Gastrocnemius medialis (tissue), 4 donors: Measurements from ENCODE around the gene NINJ2. TPM values are rescaled to one million over a fixed set of nuclear protein-coding genes. Genes with fewer than 3 reads are reported as not detected.

ENCODE experiments used
- ATAC-seq, 2 donors: fragments of 150-250 bp; one replicate each; pipeline ENCODE4 v1.9.1; 2016
- DNase-seq, 2 donors: peaks; one replicate each; pipeline ENCODE4 v3.0.0-alpha.2; 2019
- H3K27ac ChIP-seq, 4 donors: fragments of 200-600 bp; sonication (generic); 1 replicate in 1 of 4; 2 replicates in 3 of 4; pipeline ENCODE4 v1.5.1; 2016 to 2018; ENCODE audit warnings: mild to moderate bottlenecking in 2 of 4, moderate library complexity in 1 of 4
- H3K27me3 ChIP-seq, 3 donors: fragments of 200-600 bp; sonication (generic) in 2 of 3; 1 replicate in 1 of 3; 2 replicates in 2 of 3; pipeline versions ENCODE4 v1.5.1 to v1.6.0; 2016 to 2019; ENCODE audit warnings: mild to moderate bottlenecking in 1 of 3, moderate library complexity in 1 of 3
- H3K36me3 ChIP-seq, 2 donors: fragments of 200-600 bp; sonication (generic) in 1 of 2; one replicate each; pipeline ENCODE4 v1.5.1; 2017 to 2018
- H3K4me1 ChIP-seq, 2 donors: fragments of 200-600 bp; sonication (generic) in 1 of 2; one replicate each; pipeline ENCODE4 v1.5.1; 2016 to 2017; ENCODE audit warnings: mild to moderate bottlenecking in 2 of 2
- H3K4me3 ChIP-seq, 4 donors: fragments of 200-600 bp; sonication (generic) in 3 of 4; 1 replicate in 1 of 4; 2 replicates in 3 of 4; pipeline ENCODE4 v1.5.1; 2016 to 2019; ENCODE audit warnings: mild to moderate bottlenecking in 2 of 4
- H3K9me3 ChIP-seq, 3 donors: fragments of 200-600 bp; sonication (generic) in 2 of 3; 1 replicate in 1 of 3; 2 replicates in 2 of 3; pipeline ENCODE4 v1.5.1; 2016 to 2019
- POLR2A ChIP-seq, 2 donors: fragments of 450-650 bp; IDR thresholded peaks; one replicate each; pipeline ENCODE4 v1.6.1; 2017; ENCODE audit warnings: antibody characterized with exemption in 2 of 2, mild to moderate bottlenecking in 2 of 2, moderate library complexity in 2 of 2
- in situ Hi-C, 4 donors: fragments of 200-750 bp; cut with MboI; loops; one replicate each; pipeline versions ENCODE4 v1.15.0 to v1.8.0; 2017; ENCODE audit warnings: low sequenced_read_pairs in 4 of 4
- intact Hi-C: fragments of 100-400 bp; cut with DNase I; formaldehyde crosslinking; loops from one replicate; pipeline ENCODE4 v1.15.1; 2023; ENCODE audit warnings: low total_unique reads
- total RNA-seq, 4 donors: library from RNA; depleted of rRNA; stranded (reverse); fragments of >200 nt; gene quantifications; one replicate each; pipeline versions ENCODE4 v1.1.0 to v1.2.3, GENCODE V29; 2016
- TF ChIP-seq, protein P1 (sequence below), 5 experiments: fragments of 450-650 bp in 3 of 5; fragments of 200-600 bp in 2 of 5; sonication (generic) in 2 of 5; IDR thresholded peaks in 4 of 5; conservative IDR thresholded peaks in 1 of 5; 1 replicate in 4 of 5; 2 replicates in 1 of 5; pipeline ENCODE4 v1.5.1; 2016 to 2019; ENCODE audit warnings: antibody characterized with exemption in 5 of 5, mild to moderate bottlenecking in 3 of 5, moderate library complexity in 3 of 5

The NINJ2 gene
- total RNA-seq, 4 donors from 2014 or later: 12.0 to 106 (median 78.5) TPM

DNA sequence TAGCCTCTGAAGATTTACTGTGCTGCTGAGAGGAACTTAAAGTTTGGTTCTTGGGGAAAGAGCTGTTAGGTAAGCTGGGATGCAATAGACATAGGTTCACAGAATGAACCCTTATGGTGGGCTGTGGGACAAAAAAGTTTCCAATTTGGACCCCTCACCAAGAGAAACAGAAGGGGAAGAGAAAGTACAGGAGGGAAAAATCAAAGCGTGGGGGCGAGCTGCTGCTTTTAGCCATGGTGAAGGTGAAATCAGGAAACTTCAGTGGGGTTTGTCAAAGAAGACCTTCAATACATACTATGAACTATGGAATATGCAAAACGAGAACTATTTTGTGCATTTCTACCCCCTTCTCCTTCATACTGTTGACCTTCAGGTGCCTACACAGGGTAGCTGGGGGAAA is 10.6 kb upstream of the NINJ2 start:
- Histone ChIP-seq H3K9me3 (no peaks in the 10 kb centered on the region), H3K27me3 (no peaks in the 10 kb centered on the region), H3K36me3 (no peaks in the 10 kb centered on the region), H3K4me3 (no peak overlapping the region), H3K27ac (no peak overlapping the region), H3K4me1 (no peaks in the 10 kb centered on the region)
- ATAC-seq (no peak), DNase-seq (no peak)
- in situ Hi-C loops (no loop called here), intact Hi-C loops (no loop called here)
- no peak for TF ChIP-seq POLR2A (IDR thresholded peaks at IDR 0.05)
- TF ChIP-seq, protein P1, sequence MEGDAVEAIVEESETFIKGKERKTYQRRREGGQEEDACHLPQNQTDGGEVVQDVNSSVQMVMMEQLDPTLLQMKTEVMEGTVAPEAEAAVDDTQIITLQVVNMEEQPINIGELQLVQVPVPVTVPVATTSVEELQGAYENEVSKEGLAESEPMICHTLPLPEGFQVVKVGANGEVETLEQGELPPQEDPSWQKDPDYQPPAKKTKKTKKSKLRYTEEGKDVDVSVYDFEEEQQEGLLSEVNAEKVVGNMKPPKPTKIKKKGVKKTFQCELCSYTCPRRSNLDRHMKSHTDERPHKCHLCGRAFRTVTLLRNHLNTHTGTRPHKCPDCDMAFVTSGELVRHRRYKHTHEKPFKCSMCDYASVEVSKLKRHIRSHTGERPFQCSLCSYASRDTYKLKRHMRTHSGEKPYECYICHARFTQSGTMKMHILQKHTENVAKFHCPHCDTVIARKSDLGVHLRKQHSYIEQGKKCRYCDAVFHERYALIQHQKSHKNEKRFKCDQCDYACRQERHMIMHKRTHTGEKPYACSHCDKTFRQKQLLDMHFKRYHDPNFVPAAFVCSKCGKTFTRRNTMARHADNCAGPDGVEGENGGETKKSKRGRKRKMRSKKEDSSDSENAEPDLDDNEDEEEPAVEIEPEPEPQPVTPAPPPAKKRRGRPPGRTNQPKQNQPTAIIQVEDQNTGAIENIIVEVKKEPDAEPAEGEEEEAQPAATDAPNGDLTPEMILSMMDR (IDR thresholded peaks at IDR 0.05 in 4 of 5, conservative IDR thresholded peaks at IDR 0.05 in 1 of 5): no peak

DNA sequence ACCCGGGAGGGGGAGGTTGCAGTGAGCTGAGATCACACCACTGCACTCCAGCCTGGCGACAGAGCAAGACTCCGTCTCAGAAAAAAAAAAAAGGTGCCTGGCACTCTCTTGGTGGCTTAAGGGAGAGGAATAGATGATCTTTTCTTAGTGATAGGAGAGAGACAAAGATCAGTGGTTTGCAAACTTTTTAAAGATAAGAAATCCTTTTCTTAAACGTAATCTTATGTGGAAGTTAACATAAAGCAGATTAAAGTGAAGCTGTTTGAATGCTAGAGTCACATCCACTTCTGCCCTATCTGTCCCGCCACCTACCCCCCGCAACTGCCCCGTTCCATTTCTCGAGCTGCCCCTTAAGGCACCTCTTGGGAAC is 6.3 kb upstream of the NINJ2 start:
- H3K27ac ChIP-seq: no peak overlapping the region
- H3K4me3 ChIP-seq: no peak overlapping the region
- H3K4me1 ChIP-seq: peaks cover 0 to 7% of the 10 kb centered on the region in 2 donors
- no peak for TF ChIP-seq POLR2A (IDR thresholded peaks at IDR 0.05)
- TF ChIP-seq, protein P1 (IDR thresholded peaks at IDR 0.05 in 4 of 5, conservative IDR thresholded peaks at IDR 0.05 in 1 of 5): no peak
- DNase-seq (no peak), ATAC-seq (no peak)
- in situ Hi-C loops (no loop called here), intact Hi-C loops (no loop called here)
- no peaks in the 10 kb centered on the region for H3K9me3 ChIP-seq
- H3K27me3 ChIP-seq: no peaks in the 10 kb centered on the region
- no peaks in the 10 kb centered on the region for H3K36me3 ChIP-seq

DNA sequence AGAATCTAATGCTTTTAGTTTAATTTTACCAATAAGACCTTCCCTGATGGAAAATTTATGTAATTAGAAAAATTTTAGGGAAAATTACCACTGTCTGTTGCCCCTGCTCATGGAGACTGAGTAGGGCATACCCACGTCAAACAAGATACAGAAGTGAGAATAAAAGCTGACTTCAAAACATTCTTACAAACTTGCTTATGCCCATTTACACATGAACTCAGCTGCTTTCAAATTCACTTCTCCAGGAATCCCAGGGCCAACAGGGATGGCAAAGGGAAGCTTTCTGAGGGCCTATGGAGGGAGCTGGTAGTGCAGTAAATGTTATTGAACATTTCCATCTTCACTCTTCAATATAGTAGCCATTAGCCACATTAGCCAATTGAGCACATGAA is 4.8 kb upstream of the NINJ2 start:
- H3K36me3 ChIP-seq: no peaks in the 10 kb centered on the region
- no peak for TF ChIP-seq POLR2A (IDR thresholded peaks at IDR 0.05)
- TF ChIP-seq, protein P1 (IDR thresholded peaks at IDR 0.05 in 4 of 5, conservative IDR thresholded peaks at IDR 0.05 in 1 of 5): no peak
- H3K27me3 ChIP-seq: no peaks in the 10 kb centered on the region
- intact Hi-C loops: no loop called here
- H3K4me1 ChIP-seq: peaks cover 0 to 11% of the 10 kb centered on the region in 2 donors
- in situ Hi-C loops: no loop called here
- H3K27ac ChIP-seq: no peak overlapping the region
- ATAC-seq (no peak), DNase-seq (no peak)
- H3K9me3 ChIP-seq: no peaks in the 10 kb centered on the region
- H3K4me3 ChIP-seq: no peak overlapping the region

DNA sequence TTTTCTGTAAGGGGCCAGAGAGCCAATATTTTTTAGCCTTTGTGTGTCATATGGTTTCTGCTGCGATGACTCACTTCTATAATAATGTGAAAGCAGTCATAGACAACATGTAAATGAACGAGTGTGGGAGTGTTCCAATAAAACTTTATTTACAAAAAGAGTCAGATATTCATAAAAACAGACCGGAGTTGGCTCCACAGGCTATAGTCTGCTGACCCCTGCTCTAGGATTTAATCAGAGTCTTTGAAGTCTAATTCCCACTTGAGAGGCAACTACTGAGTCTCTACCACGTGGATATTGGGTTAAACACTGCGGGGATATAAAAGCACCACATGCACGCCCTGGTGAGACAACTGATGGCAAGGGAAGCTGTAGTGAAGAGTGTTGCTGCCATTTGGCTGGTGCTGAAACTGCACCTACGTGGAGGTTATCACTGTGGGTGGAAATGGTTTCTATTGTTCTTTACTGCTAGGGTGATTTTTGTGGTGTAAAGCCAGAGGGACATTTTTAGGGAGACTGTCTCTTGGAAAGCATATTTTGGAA is 3.6 kb upstream of the NINJ2 start:
- no peaks in the 10 kb centered on the region for H3K36me3 ChIP-seq
- ATAC-seq (no peak), DNase-seq (no peak)
- no peak overlapping the region for H3K4me3 ChIP-seq
- no peak overlapping the region for H3K27ac ChIP-seq
- peaks cover 8 to 21% of the 10 kb centered on the region in 2 donors for H3K4me1 ChIP-seq
- no peaks in the 10 kb centered on the region for H3K27me3 ChIP-seq
- intact Hi-C loops (no loop called here), in situ Hi-C loops (no loop called here)
- no peak for TF ChIP-seq POLR2A (IDR thresholded peaks at IDR 0.05)
- TF ChIP-seq, protein P1 (IDR thresholded peaks at IDR 0.05 in 4 of 5, conservative IDR thresholded peaks at IDR 0.05 in 1 of 5): no peak
- H3K9me3 ChIP-seq: no peaks in the 10 kb centered on the region

DNA sequence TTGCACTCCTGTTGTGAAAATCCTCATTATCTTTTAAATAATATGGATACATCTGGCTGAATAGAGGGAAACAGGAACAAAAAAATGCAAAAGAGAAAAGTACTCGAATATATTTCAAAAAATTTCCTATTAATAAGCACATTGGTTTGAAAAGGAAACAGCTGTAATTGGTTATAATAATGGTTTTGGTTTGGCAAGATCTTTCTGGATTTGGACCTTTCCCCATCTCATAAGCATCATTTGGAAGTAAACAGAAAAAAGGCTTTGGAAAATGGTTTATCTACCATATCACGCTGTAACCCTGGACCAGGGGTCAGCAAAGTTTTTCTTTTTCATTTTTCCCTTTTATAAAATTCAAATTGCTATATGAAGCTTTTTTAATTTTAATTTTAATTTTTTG is 2.8 kb upstream of the NINJ2 start:
- in situ Hi-C loops: no loop called here
- TF ChIP-seq POLR2A (IDR thresholded peaks at IDR 0.05): no peak
- TF ChIP-seq, protein P1 (IDR thresholded peaks at IDR 0.05 in 4 of 5, conservative IDR thresholded peaks at IDR 0.05 in 1 of 5): no peak

More for the DNA sequence above, 2.8 kb upstream of the NINJ2 start:
- Histone ChIP-seq H3K36me3 (no peaks in the 10 kb centered on the region), H3K9me3 (no peaks in the 10 kb centered on the region), H3K4me3 (no peak overlapping the region), H3K27me3 (no peaks in the 10 kb centered on the region), H3K4me1 (peaks cover 10 to 27% of the 10 kb centered on the region in 2 donors), H3K27ac (no peak overlapping the region)
- DNase-seq: no peak
- no peak for ATAC-seq
- intact Hi-C loops: no loop called here
